Fibroblast of pulmonary artery (primary cell): Measurements from ENCODE around the gene SUV39H1.
"Not testable (repeated sequence)": the region's sequence is repeated elsewhere in the genome, so short reads cannot be mapped to it uniquely, and the experiment has no call there.

Source experiments
- DNase-seq: peaks from one replicate; pipeline ENCODE4 v3.0.0-alpha.2; 2010; ENCODE audit warnings: low read depth
- H3K4me3 ChIP-seq: replicated peaks from 2 replicates; pipeline ENCODE4 v1.5.1; 2011; ENCODE audit warnings: low read depth, mild to moderate bottlenecking, control low read depth, low read length, moderate library complexity
- TF ChIP-seq, protein P1 (sequence below): IDR thresholded peaks from 2 replicates; pipeline ENCODE4 v1.5.1; 2011; ENCODE audit warnings: mild to moderate bottlenecking, control low read depth, low read length, inconsistent platforms; ENCODE audit errors: missing control alignments

SUV39H1 gene

GRCh38 chrX:48665991-48666390 lies 30.5 kb upstream of the SUV39H1 start:
- peak; percentile 10 for DNase-seq
- H3K4me3 ChIP-seq: no peak overlapping the region
- TF ChIP-seq, protein P1, sequence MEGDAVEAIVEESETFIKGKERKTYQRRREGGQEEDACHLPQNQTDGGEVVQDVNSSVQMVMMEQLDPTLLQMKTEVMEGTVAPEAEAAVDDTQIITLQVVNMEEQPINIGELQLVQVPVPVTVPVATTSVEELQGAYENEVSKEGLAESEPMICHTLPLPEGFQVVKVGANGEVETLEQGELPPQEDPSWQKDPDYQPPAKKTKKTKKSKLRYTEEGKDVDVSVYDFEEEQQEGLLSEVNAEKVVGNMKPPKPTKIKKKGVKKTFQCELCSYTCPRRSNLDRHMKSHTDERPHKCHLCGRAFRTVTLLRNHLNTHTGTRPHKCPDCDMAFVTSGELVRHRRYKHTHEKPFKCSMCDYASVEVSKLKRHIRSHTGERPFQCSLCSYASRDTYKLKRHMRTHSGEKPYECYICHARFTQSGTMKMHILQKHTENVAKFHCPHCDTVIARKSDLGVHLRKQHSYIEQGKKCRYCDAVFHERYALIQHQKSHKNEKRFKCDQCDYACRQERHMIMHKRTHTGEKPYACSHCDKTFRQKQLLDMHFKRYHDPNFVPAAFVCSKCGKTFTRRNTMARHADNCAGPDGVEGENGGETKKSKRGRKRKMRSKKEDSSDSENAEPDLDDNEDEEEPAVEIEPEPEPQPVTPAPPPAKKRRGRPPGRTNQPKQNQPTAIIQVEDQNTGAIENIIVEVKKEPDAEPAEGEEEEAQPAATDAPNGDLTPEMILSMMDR: no peak

DNA sequence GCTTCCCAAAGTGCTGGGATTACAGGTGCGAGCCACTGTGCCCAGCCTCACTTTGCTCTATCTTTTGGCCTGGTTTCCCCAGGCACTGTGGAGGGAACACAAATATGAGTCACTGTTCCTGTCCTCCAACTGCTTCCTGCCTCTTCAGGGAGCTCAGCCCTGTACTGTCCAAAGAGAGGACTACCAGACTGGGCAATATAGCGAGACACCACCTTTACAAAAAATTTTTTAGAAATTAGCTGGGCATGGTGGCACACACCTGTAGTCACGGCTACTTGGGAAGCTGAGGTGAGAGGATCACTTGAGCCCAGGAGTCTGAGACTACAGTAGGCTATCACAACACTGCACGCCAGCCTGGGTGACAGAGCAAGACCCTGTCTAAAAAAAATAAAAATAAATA lies 29.9 kb upstream of the SUV39H1 start:
- TF ChIP-seq, protein P1: no peak
- H3K4me3 ChIP-seq: no peak overlapping the region
- no peak for DNase-seq

GRCh38 chrX:48667509-48667908 lies 29.0 kb upstream of the SUV39H1 start:
- DNase-seq: no peak
- H3K4me3 ChIP-seq: no peak overlapping the region
- TF ChIP-seq, protein P1: no peak

GRCh38 chrX:48668187-48668586 lies 28.3 kb upstream of the SUV39H1 start:
- DNase-seq, H3K4me3 ChIP-seq: not testable (repeated sequence)

GRCh38 chrX:48676106-48676892 lies 20.2 kb upstream of the SUV39H1 start:
- TF ChIP-seq, protein P1: no peak
- H3K4me3 ChIP-seq: peak overlapping the region; percentile 70
- peak; percentile 86 for DNase-seq

- TF ChIP-seq, protein P1: no peak
- peak overlapping the region; percentile 70 for H3K4me3 ChIP-seq
- no peak for DNase-seq
Measured at GRCh38 chrX:48676893-48677270, 19.7 kb upstream of the SUV39H1 start.

- TF ChIP-seq, protein P1: no peak
- no peak overlapping the region for H3K4me3 ChIP-seq
- DNase-seq: no peak
Measured at GRCh38 chrX:48677516-48677915, 19.0 kb upstream of the SUV39H1 start.

- not testable (repeated sequence) for H3K4me3 ChIP-seq, DNase-seq
Measured at GRCh38 chrX:48680467-48680866, 16.1 kb upstream of the SUV39H1 start.

- not testable (repeated sequence) for H3K4me3 ChIP-seq, DNase-seq
Measured at GRCh38 chrX:48680925-48681324, 15.6 kb upstream of the SUV39H1 start.
